PFSK-1 (cell line): ENCODE data around the gene PREX1.

Source experiments
- SIN3A ChIP-seq: IDR thresholded peaks from 2 replicates; pipeline ENCODE4 v1.6.1; 2012; ENCODE audit warnings: mild to moderate bottlenecking, low read length, moderate library complexity, borderline replicate concordance; ENCODE audit not compliant: insufficient read depth
- TAF1 ChIP-seq: IDR thresholded peaks from 2 replicates; pipeline ENCODE4 v1.6.1; 2012; ENCODE audit warnings: low read length, control low read depth, borderline replicate concordance; ENCODE audit not compliant: insufficient read depth

- TF ChIP-seq TAF1 = no peak
- TF ChIP-seq SIN3A = no peak
Measured at GRCh38 chr20:48669946-48670605, 157.7 kb downstream of the PREX1 start.
